GM12872 (cell line): ENCODE measurements around the gene PPIA.

Experiments
- TF ChIP-seq, protein P1 (sequence below): IDR thresholded peaks from 3 replicates; pipeline ENCODE4 v1.5.1; 2011; ENCODE audit warnings: low read depth, mild to moderate bottlenecking, low read length, moderate library complexity; ENCODE audit not compliant: insufficient read depth

Gene PPIA

DNA sequence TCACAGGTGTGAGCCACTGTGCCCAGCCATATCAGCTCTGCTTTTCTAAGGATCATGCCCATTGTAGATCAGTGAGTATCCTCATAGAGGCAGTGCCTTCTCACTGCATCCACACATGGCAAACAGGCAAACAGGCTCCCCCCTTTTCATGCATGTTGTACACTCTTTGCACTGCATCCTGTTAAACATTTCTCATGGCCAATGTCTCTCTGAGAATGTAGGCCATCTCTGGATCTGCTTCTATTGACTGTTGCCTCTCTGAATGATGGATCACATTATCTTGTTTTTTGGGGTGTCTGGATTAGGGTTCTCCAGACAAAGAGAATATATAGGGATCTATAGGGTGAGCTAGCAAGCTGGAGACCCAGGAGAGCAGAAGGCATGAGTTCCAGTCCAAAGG, 13.1 kb upstream of the PPIA start:
- TF ChIP-seq, protein P1, sequence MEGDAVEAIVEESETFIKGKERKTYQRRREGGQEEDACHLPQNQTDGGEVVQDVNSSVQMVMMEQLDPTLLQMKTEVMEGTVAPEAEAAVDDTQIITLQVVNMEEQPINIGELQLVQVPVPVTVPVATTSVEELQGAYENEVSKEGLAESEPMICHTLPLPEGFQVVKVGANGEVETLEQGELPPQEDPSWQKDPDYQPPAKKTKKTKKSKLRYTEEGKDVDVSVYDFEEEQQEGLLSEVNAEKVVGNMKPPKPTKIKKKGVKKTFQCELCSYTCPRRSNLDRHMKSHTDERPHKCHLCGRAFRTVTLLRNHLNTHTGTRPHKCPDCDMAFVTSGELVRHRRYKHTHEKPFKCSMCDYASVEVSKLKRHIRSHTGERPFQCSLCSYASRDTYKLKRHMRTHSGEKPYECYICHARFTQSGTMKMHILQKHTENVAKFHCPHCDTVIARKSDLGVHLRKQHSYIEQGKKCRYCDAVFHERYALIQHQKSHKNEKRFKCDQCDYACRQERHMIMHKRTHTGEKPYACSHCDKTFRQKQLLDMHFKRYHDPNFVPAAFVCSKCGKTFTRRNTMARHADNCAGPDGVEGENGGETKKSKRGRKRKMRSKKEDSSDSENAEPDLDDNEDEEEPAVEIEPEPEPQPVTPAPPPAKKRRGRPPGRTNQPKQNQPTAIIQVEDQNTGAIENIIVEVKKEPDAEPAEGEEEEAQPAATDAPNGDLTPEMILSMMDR: no peak

GRCh38 chr7:44784364-44784763, 12.1 kb upstream of the PPIA start:
- TF ChIP-seq, protein P1: no peak

GRCh38 chr7:44787041-44787440, 9.4 kb upstream of the PPIA start:
- TF ChIP-seq, protein P1: no peak

DNA sequence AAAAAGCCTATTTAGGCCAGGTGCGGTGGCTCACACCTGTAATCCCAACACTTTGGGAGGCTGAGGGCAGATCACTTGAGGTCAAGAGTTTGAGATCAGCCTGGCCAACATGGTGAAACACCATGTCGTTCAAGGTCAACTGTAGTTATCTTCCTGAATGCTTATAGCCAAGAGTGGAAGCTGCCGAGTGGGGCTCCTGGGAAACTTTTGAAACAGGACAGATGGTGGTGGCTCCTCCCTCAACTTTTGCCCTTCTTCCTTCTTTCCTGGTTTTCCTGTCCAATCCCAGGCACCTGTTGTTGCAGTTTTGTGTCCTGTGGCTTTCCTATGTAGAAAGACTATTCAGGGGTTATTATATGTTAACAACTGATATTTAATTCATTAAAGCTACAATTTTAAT, 8.7 kb upstream of the PPIA start:
- TF ChIP-seq, protein P1: no peak

DNA sequence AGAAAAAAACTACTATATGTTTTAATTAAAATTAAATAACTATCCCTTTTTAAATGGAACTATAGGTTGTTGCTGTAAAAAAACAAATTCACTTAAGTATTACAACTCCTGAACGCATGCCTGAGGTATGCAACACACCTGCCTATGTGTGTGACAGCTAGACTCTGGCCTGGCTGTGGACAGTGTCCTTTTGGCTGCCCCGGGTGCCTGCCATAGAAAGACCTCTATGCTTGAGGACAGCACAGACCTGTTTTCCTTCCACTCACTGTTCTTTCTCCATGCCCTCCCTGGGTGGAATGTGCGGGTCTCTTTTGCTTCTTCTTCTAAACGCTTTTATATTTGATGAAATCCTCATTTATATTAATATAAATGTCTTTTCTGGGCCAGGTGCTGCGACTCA, 6.5 kb upstream of the PPIA start:
- TF ChIP-seq, protein P1: no peak

DNA sequence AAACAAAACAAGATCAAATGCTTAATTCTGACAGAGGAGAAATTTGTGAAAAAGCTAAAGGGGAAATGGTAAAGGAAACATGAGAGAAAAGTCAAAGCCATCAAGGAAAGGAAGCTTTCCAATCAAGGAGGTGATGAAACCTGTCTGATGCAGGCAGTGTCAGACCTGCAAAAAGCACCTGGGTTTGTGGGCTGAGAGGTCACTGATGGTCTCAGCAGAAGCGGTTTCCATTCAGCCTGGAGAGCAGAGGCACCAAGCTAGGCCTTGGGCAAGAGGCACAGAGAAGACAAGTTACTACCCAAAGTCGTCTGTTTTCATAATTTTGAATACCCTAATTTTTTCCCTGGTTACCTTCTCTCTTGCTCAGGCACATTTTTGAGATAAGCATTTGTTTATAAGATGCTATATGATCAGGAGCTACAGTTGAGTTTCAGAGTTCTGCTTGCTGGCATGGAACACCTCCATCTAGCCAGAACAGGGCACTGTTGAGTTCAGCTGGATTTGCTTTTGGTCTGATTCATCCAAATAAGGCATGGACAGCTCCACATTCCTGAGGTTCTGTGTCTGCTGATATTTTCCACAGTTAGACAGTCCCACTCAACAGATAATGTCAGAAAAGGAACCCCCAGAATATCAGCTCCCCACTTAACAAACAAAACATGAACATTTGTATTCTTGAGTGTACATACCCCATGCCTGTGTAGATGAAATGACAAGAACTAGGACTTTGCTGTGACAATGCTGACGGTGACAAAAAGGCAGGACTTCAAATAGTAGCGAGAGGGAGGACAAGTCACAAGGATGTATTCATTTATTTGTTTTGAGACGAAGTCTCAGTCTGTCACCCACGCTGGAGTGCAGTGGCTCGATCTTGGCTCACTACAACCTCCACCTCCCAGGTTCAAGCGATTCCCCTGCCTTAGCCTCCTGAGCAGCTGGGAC, 4.9 kb upstream of the PPIA start:
- TF ChIP-seq, protein P1: no peak

GRCh38 chr7:44793919-44794318, 2.6 kb upstream of the PPIA start:
- TF ChIP-seq, protein P1: no peak
